A549 (cell line): ENCODE measurements around the gene PLAC9. TPM values are rescaled to one million over a fixed set of nuclear protein-coding genes. Genes with fewer than 3 reads are reported as not detected.
A peak's percentile ranks its signal among the peaks of the same experiment; 100 is the strongest.

Experiments used
- ATAC-seq, 2 experiments: fragments of 200-7000 bp in 1 of 2; fragments of >200 bp in 1 of 2; cut with Nextera tagmentation in 1 of 2; cut with Tn5 transposase in 1 of 2; 3 replicates each; pipeline versions ENCODE4 v1.8.0 to v1.9.1; 2018 to 2020; ENCODE audit warnings: mild to moderate bottlenecking in 1 of 2, moderate library complexity in 1 of 2
- CTCF ChIA-PET: fragments of 300-600 bp; sonication (Branson Sonifier 250); formaldehyde crosslinking; extraction: SDS; loops from one replicate; lab custom pipeline; 2021; ENCODE audit warnings: antibody characterized with exemption, inconsistent platforms; lab: Yijun Ruan, JAX
- POLR2A ChIA-PET: fragments of 350-600 bp; formaldehyde crosslinking; extraction: SDS; loops from one replicate; lab custom pipeline; 2021; ENCODE audit warnings: antibody characterized with exemption, inconsistent platforms; lab: Yijun Ruan, JAX
- DNase-seq, 2 experiments: peaks; one replicate each; pipeline versions ENCODE4 v3.0.0 to v3.0.0-alpha.2; 2011 to 2016; ENCODE audit warnings: low read depth in 1 of 2, low spot score in 1 of 2
- FAIRE-seq: peaks from 2 replicates; lab custom pipeline; 2011; peaks lifted over from hg19 to GRCh38; lab: Jason Lieb, UNC
- H3K27ac ChIP-seq, 2 experiments: fragments of >200 bp; sonication (Bioruptor Twin); formaldehyde crosslinking; 3 replicates each; pipeline ENCODE4 v1.5.1; 2016 to 2017
- H3K4me1 ChIP-seq: fragments of >200 bp; sonication (Bioruptor Twin); formaldehyde crosslinking; 3 replicates; pipeline ENCODE4 v1.6.1; 2016
- H3K4me2 ChIP-seq: fragments of >200 bp; sonication (Bioruptor Twin); formaldehyde crosslinking; 3 replicates; pipeline ENCODE4 v1.6.1; 2016
- H3K4me3 ChIP-seq: fragments of >200 bp; sonication (Bioruptor Twin); formaldehyde crosslinking; 3 replicates; pipeline ENCODE4 v1.5.1; 2016
- H3K9me3 ChIP-seq: fragments of >200 bp; sonication (Bioruptor Twin); formaldehyde crosslinking; 3 replicates; pipeline ENCODE4 v1.6.1; 2016
- CBX2 ChIP-seq: fragments of 200-600 bp; sonication (generic); IDR thresholded peaks from 2 replicates; pipeline ENCODE4 v1.6.1; 2016; ENCODE audit warnings: low read depth, mild to moderate bottlenecking, borderline replicate concordance
- CBX8 ChIP-seq: fragments of 200-600 bp; sonication (generic); IDR thresholded peaks from 2 replicates; pipeline ENCODE4 v1.6.1; 2016
- CEBPB ChIP-seq, 2 experiments: fragments of >200 bp in 1 of 2; sonication (Bioruptor Twin) in 1 of 2; formaldehyde crosslinking in 1 of 2; IDR thresholded peaks; 2 replicates each; pipeline ENCODE4 v1.6.1; 2012 to 2016
- CHD2 ChIP-seq: fragments of 150-350 bp; IDR thresholded peaks from 2 replicates; pipeline ENCODE4 v1.6.1; 2014; ENCODE audit warnings: low read length; ENCODE audit not compliant: partially characterized antibody
- EHMT2 ChIP-seq: fragments of 200-600 bp; sonication (generic); IDR thresholded peaks from 2 replicates; pipeline ENCODE4 v1.6.1; 2016; ENCODE audit warnings: antibody characterized with exemption, low read depth, mild to moderate bottlenecking, moderate library complexity
- EP300 ChIP-seq, 2 experiments: fragments of >200 bp; sonication (Bioruptor Twin); formaldehyde crosslinking; IDR thresholded peaks; 2 replicates in 1 of 2; 3 replicates in 1 of 2; pipeline ENCODE4 v1.6.1; 2016 to 2017
- ESRRA ChIP-seq: fragments of 150-350 bp; IDR thresholded peaks from 2 replicates; pipeline ENCODE4 v1.6.1; 2014; ENCODE audit warnings: mild to moderate bottlenecking, low read length, borderline replicate concordance
- GATA3 ChIP-seq: IDR thresholded peaks from 2 replicates; pipeline ENCODE4 v1.6.1; 2012; ENCODE audit warnings: borderline replicate concordance
- HES2 ChIP-seq: fragments of >200 bp; sonication (Bioruptor Twin); formaldehyde crosslinking; IDR thresholded peaks from 2 replicates; pipeline ENCODE4 v1.6.1; 2016
- HEYL ChIP-seq: fragments of 250-450 bp; sonication (Bioruptor Pico); IDR thresholded peaks from 2 replicates; pipeline ENCODE4 v1.8.0; 2021; ENCODE audit warnings: mild to moderate bottlenecking, moderate library complexity
- HOXA7 ChIP-seq: fragments of 250-450 bp; sonication (Bioruptor Pico); IDR thresholded peaks from 2 replicates; pipeline ENCODE4 v1.5.0; 2020; ENCODE audit warnings: mild to moderate bottlenecking, moderate library complexity
- HOXB5 ChIP-seq: fragments of 250-450 bp; sonication (Bioruptor Pico); IDR thresholded peaks from 2 replicates; pipeline ENCODE4 v1.5.0; 2020; ENCODE audit warnings: mild to moderate bottlenecking, moderate library complexity
- JUN ChIP-seq, 2 experiments: fragments of >200 bp; sonication (Bioruptor Twin); formaldehyde crosslinking; IDR thresholded peaks; 2 replicates in 1 of 2; 3 replicates in 1 of 2; pipeline ENCODE4 v1.6.1; 2016 to 2017
- JUNB ChIP-seq: fragments of >200 bp; sonication (Bioruptor Twin); formaldehyde crosslinking; IDR thresholded peaks from 2 replicates; pipeline ENCODE4 v1.6.1; 2016
- KDM5A ChIP-seq: fragments of 200-600 bp; sonication (generic); IDR thresholded peaks from 2 replicates; pipeline ENCODE4 v1.6.1; 2016; ENCODE audit warnings: antibody characterized with exemption, mild to moderate bottlenecking
- MAFK ChIP-seq: fragments of 450-650 bp; IDR thresholded peaks from 2 replicates; pipeline ENCODE4 v1.6.1; 2014; ENCODE audit not compliant: partially characterized antibody
- MAZ ChIP-seq: fragments of 150-350 bp; IDR thresholded peaks from 2 replicates; pipeline ENCODE4 v1.6.1; 2014; ENCODE audit warnings: antibody characterized with exemption, low read depth, low read length, borderline replicate concordance
- NFE2L2 ChIP-seq: fragments of 150-350 bp; conservative IDR thresholded peaks from 2 replicates; pipeline ENCODE4 v1.6.1; 2014; ENCODE audit warnings: low read length
- NR3C1 ChIP-seq: fragments of >200 bp; sonication (Bioruptor Twin); formaldehyde crosslinking; IDR thresholded peaks from 3 replicates; pipeline ENCODE4 v1.6.1; 2017
- PHF8 ChIP-seq: fragments of 200-600 bp; sonication (generic); IDR thresholded peaks from 2 replicates; pipeline ENCODE4 v1.6.1; 2016; ENCODE audit warnings: low read depth, mild to moderate bottlenecking, antibody characterized with exemption, moderate library complexity, borderline replicate concordance
- POLR2AphosphoS2 ChIP-seq: conservative IDR thresholded peaks from 2 replicates; pipeline ENCODE4 v1.6.1; 2012; ENCODE audit warnings: low read length, improper control_type of control experiment, inconsistent platforms
- RNF2 ChIP-seq: fragments of 200-600 bp; sonication (generic); IDR thresholded peaks from 2 replicates; pipeline ENCODE4 v1.6.1; 2016; ENCODE audit warnings: low read depth, mild to moderate bottlenecking, antibody characterized with exemption, moderate library complexity, borderline replicate concordance
- TFCP2L1 ChIP-seq: fragments of 250-450 bp; sonication (Bioruptor Pico); IDR thresholded peaks from 2 replicates; pipeline ENCODE4 v1.5.0; 2021; ENCODE audit warnings: mild to moderate bottlenecking
- TP53 ChIP-seq: fragments of 250-450 bp; sonication (Bioruptor Pico); IDR thresholded peaks from 2 replicates; pipeline ENCODE4 v1.5.0; 2021; ENCODE audit warnings: mild to moderate bottlenecking, moderate library complexity
- ZNF302 ChIP-seq: fragments of 250-450 bp; sonication (Bioruptor Pico); IDR thresholded peaks from 2 replicates; pipeline ENCODE4 v1.9.0; 2021; ENCODE audit warnings: inconsistent platforms, mild to moderate bottlenecking, moderate library complexity
- WGBS: methylation state at CpG from one replicate; pipeline ENCODE4 v1.1.6; 2017; ENCODE audit errors: missing lambda C conversion rate; 5-methylcytosine and 5-hydroxymethylcytosine counted together
- polyA plus RNA-seq, 4 experiments: library from polyadenylated mRNA; depleted of rRNA in 3 of 4; stranded (reverse); fragments of >200 nt; fragmentation: RNase III in 1 of 4; extraction: RNeasy Plus Mini Kit Qiagen cat#74134 plus additional on column Dnase treatment in 1 of 4; gene quantifications; 2 replicates in 3 of 4; 3 replicates in 1 of 4; pipeline ENCODE4 v1.2.3, GENCODE V29; 2011 to 2017
- TF ChIP-seq, protein P1 (sequence below): fragments of 250-450 bp; sonication (Bioruptor Pico); IDR thresholded peaks from 2 replicates; pipeline ENCODE4 v1.5.0; 2020; ENCODE audit warnings: low read depth, mild to moderate bottlenecking, moderate library complexity

PLAC9 gene
- polyA plus RNA-seq, 2 of the 4 experiments (the other 2 are of a cell fraction): not detected

- H3K4me1 ChIP-seq: no peaks in the 10 kb centered on the region
- no peak overlapping the region for H3K4me3 ChIP-seq
- no peak overlapping the region for H3K27ac ChIP-seq
- 20% methylated on average over 2 of the region's 2 CpGs for WGBS
- ATAC-seq: no peak
- H3K4me2 ChIP-seq: no peak overlapping the region
- no peak for DNase-seq
- TF ChIP-seq EHMT2: no peak
- TF ChIP-seq PHF8: no peak
- no peak for TF ChIP-seq RNF2
- TF ChIP-seq GATA3: no peak
- TF ChIP-seq NR3C1: no peak
- no peak for TF ChIP-seq ESRRA
- TF ChIP-seq HEYL (CRISPR knock-in tag): no peak
- TF ChIP-seq TP53 (CRISPR knock-in tag): no peak
- no peak for TF ChIP-seq KDM5A
- no peak for TF ChIP-seq NFE2L2
- no peak for TF ChIP-seq CHD2
- TF ChIP-seq, protein P1, sequence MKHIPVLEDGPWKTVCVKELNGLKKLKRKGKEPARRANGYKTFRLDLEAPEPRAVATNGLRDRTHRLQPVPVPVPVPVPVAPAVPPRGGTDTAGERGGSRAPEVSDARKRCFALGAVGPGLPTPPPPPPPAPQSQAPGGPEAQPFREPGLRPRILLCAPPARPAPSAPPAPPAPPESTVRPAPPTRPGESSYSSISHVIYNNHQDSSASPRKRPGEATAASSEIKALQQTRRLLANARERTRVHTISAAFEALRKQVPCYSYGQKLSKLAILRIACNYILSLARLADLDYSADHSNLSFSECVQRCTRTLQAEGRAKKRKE (CRISPR knock-in tag): no peak
- no peak for TF ChIP-seq EP300 (IDR thresholded peaks at IDR 0.05)
- TF ChIP-seq CBX2: no peak
- TF ChIP-seq ZNF302 (CRISPR knock-in tag): no peak
- TF ChIP-seq TFCP2L1 (CRISPR knock-in tag): no peak
- no peak for FAIRE-seq
- no peaks in the 10 kb centered on the region for H3K9me3 ChIP-seq
- POLR2A ChIA-PET: no interaction called here
- CTCF ChIA-PET: interaction anchor here (1.3 to 1.7 kb wide), 2 partner anchors 29 to 39 kb away, joined by 3 to 4 read pairs; no protein-coding TSS in a partner anchor
Observed at GRCh38 chr10:80122746-80123145, 9.8 kb upstream of the PLAC9 start.

- peak; percentile 45 to 47; a peak in 3 of 6 replicates for ATAC-seq
- CTCF ChIA-PET: no interaction called here
Observed at GRCh38 chr10:80126876-80127275, 5.7 kb upstream of the PLAC9 start.

GRCh38 chr10:80131499-80131901 is 1.0 kb upstream of the PLAC9 start:
- no peak for FAIRE-seq
- no peak overlapping the region for H3K27ac ChIP-seq
- POLR2A ChIA-PET: no interaction called here
- TF ChIP-seq RNF2 (no peak), HOXB5 (CRISPR knock-in tag) (no peak), HOXA7 (CRISPR knock-in tag) (no peak), HES2 (no peak), POLR2AphosphoS2 (no peak), JUNB (no peak), CEBPB (IDR thresholded peaks at IDR 0.05) (no peak), ESRRA (no peak), MAZ (no peak)
- no peak overlapping the region for H3K4me3 ChIP-seq
- 0 out of 3 replicates have a peak, but pooled peaks cover 9% of the 10 kb centered on the region for H3K4me1 ChIP-seq
- ATAC-seq: no peak
- CTCF ChIA-PET: interaction anchor here (1.1 to 4.7 kb wide), 4 partner anchors 12 to 129 kb away, joined by 3 to 27 read pairs (median 3); no protein-coding TSS in a partner anchor
- DNase-seq: no peak
- 76% methylated on average over 6 of the region's 6 CpGs for WGBS
- H3K9me3 ChIP-seq: no peaks in the 10 kb centered on the region
- H3K4me2 ChIP-seq: no peak overlapping the region

More at GRCh38 chr10:80126876-80127275, 5.7 kb upstream of the PLAC9 start:
- no peak for TF ChIP-seq EP300 (IDR thresholded peaks at IDR 0.05)
- TF ChIP-seq MAFK: no peak
- no peak for TF ChIP-seq JUN (IDR thresholded peaks at IDR 0.05)
- no peak for TF ChIP-seq KDM5A
- no peak for TF ChIP-seq CBX8
- Histone ChIP-seq H3K4me1 (no peaks in the 10 kb centered on the region), H3K4me3 (no peak overlapping the region), H3K27ac (no peak overlapping the region), H3K4me2 (no peak overlapping the region), H3K9me3 (no peaks in the 10 kb centered on the region)
- no peak for FAIRE-seq
- 65% methylated on average over 4 of the region's 4 CpGs for WGBS
- no peak for DNase-seq
- POLR2A ChIA-PET: no interaction called here
